ENCODE results near the gene CDV3. TPM values are rescaled to one million over a fixed set of nuclear protein-coding genes. Genes with fewer than 3 reads are reported as not detected.

CDV3 gene
- total and polyA plus RNA-seq, 3 donors from 2014 or later: 104 to 179 (median 135) TPM

DNA sequence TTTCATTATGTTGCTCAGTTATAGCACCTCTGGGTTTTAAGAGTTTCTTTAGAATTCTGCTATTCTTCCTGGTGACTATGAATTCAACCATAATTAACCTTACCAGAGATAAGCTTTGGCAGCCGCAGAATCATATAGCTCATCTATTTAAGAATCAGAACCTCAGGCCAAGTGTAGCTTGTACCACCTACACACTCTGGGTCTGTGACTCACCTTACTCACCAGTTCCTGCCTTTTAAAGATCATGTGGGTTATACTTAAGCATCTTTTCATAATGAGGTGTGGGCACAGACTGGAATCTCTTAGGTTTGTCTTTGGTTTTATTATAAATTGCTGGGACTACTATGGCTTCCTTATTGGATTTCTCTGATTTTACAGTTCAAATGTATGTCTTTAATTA is 21.9 kb downstream of the CDV3 start:
- H3K27ac ChIP-seq: no peak overlapping the region
- no peaks in the 10 kb centered on the region for H3K36me3 ChIP-seq (ENCODE audit: low read depth, missing control alignments)
- no peak overlapping the region for H3K4me3 ChIP-seq
- DNase-seq: no peak
- no peaks in the 10 kb centered on the region for H3K9me3 ChIP-seq
- TF ChIP-seq, protein P1, sequence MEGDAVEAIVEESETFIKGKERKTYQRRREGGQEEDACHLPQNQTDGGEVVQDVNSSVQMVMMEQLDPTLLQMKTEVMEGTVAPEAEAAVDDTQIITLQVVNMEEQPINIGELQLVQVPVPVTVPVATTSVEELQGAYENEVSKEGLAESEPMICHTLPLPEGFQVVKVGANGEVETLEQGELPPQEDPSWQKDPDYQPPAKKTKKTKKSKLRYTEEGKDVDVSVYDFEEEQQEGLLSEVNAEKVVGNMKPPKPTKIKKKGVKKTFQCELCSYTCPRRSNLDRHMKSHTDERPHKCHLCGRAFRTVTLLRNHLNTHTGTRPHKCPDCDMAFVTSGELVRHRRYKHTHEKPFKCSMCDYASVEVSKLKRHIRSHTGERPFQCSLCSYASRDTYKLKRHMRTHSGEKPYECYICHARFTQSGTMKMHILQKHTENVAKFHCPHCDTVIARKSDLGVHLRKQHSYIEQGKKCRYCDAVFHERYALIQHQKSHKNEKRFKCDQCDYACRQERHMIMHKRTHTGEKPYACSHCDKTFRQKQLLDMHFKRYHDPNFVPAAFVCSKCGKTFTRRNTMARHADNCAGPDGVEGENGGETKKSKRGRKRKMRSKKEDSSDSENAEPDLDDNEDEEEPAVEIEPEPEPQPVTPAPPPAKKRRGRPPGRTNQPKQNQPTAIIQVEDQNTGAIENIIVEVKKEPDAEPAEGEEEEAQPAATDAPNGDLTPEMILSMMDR (IDR thresholded peaks at IDR 0.05): no peak
- TF ChIP-seq POLR2A (IDR thresholded peaks at IDR 0.05): no peak
- no peaks in the 10 kb centered on the region for H3K27me3 ChIP-seq
- intact Hi-C loops (cut with DNase I; ENCODE audit: low total_unique reads): no loop called here
- 88 to 91% methylated on average over 1 of the region's 1 CpG for WGBS, 2 donors
- no peaks in the 10 kb centered on the region for H3K4me1 ChIP-seq

DNA sequence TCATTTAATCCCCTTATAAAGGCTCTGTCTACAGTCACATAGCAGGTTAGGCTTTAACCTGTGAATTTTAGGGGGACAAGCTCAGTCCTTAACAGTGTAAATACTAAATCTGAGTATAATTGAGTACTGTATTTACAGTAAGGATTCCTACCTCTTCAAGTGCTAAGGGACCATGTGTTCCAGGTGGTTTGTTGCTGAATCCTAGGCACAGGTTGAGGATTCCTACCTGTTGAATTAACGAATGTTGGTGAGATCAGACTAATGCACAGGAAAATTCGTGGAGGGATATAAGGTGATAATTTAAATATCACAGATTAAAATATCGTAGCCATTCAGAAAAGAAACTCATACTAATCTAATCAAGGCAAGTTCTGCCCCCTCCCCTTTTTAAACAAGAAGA is 24.9 kb downstream of the CDV3 start:
- Histone ChIP-seq H3K9me3 (no peaks in the 10 kb centered on the region), H3K4me3 (no peak overlapping the region), H3K27me3 (no peaks in the 10 kb centered on the region), H3K4me1 (no peaks in the 10 kb centered on the region), H3K27ac (no peak overlapping the region), H3K36me3 (ENCODE audit: low read depth, missing control alignments) (no peaks in the 10 kb centered on the region)
- intact Hi-C loops (cut with DNase I; ENCODE audit: low total_unique reads): no loop called here
- WGBS, 2 donors: 94 to 96% methylated on average over 3 of the region's 3 CpGs
- DNase-seq: no peak
- TF ChIP-seq, protein P1 (IDR thresholded peaks at IDR 0.05): no peak
- TF ChIP-seq POLR2A (IDR thresholded peaks at IDR 0.05): no peak

DNA sequence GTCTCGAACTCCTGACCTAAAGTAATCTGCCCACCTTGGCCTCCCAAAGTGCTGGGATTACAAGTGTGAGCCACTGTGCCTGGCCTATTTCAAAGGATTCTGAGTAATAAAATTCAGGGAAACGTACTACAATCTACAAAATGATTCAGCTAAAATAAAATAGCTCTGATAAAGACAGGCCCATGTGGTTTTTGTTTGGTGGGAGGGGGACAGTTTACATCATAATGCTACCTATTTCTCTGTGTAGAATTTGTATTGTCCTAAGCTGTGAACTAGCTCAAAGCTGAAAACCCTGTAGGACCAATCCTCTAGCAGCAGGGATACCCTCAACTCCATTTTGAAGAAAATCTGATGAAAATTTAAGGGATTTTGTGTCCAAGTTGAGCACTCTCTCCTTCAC is 25.8 kb downstream of the CDV3 start:
- 84 to 85% methylated on average over 2 of the region's 2 CpGs for WGBS, 2 donors
- intact Hi-C loops (cut with DNase I; ENCODE audit: low total_unique reads): no loop called here
- DNase-seq: no peak

DNA sequence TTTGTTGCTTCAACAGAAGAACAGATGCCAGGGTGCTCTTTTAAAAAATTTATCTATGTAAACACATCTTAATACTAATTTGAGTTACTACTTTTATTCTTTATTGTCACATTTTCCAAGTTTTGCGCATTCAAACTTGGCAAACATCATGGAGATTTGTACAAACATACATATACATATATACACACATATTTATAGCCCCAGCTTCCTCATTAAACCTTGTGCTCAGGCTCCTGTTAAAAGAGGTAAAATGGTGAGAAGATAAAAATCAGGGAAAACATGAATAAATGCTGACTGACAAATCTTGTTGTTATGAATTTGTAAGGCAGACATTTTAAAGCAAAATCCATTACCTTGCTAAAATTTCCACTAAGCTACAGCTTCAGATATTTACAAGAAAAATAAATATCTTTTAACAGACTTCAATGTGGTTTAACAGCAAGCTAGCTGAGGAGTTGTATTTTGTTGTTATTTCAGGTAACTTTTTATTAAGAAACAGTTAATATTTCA is 27.1 kb downstream of the CDV3 start:
- no peak for TF ChIP-seq POLR2A (IDR thresholded peaks at IDR 0.05)
- TF ChIP-seq, protein P1 (IDR thresholded peaks at IDR 0.05): no peak
- Histone ChIP-seq H3K4me3 (no peak overlapping the region), H3K27me3 (no peaks in the 10 kb centered on the region), H3K4me1 (no peaks in the 10 kb centered on the region), H3K36me3 (ENCODE audit: low read depth, missing control alignments) (no peaks in the 10 kb centered on the region), H3K9me3 (no peaks in the 10 kb centered on the region), H3K27ac (no peak overlapping the region)
- 94 to 95% methylated on average over 1 of the region's 1 CpG for WGBS, 2 donors
- no peak for DNase-seq
- intact Hi-C loops (cut with DNase I; ENCODE audit: low total_unique reads): no loop called here

More for the DNA sequence above, 25.8 kb downstream of the CDV3 start:
- TF ChIP-seq, protein P1 (IDR thresholded peaks at IDR 0.05): no peak
- TF ChIP-seq POLR2A (IDR thresholded peaks at IDR 0.05): no peak
- no peaks in the 10 kb centered on the region for H3K4me1 ChIP-seq
- no peak overlapping the region for H3K4me3 ChIP-seq
- no peaks in the 10 kb centered on the region for H3K27me3 ChIP-seq
- H3K36me3 ChIP-seq (ENCODE audit: low read depth, missing control alignments): no peaks in the 10 kb centered on the region
- no peaks in the 10 kb centered on the region for H3K9me3 ChIP-seq
- H3K27ac ChIP-seq: no peak overlapping the region

DNA sequence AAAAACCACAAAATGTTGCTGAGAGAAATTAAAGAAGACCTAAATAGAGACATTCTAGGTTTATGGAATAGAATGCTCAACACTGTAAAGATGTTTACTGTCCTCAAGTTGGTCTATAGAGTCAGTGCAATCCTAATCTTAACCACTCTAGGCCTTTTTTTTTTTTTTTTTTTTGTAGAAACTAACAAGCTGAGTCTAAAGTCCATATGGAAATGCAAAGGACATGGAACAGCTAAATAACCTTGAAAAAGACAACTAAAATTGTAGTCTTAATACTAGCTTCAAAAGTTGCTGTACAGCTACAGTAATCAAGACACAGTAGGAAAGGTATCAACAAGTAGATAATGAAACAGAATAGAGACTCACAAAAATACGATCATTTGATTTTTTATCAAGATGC is 32.9 kb downstream of the CDV3 start:
- TF ChIP-seq, protein P1 (IDR thresholded peaks at IDR 0.05): no peak
- no peak overlapping the region for H3K4me3 ChIP-seq
- H3K27me3 ChIP-seq: no peaks in the 10 kb centered on the region
- no peaks in the 10 kb centered on the region for H3K36me3 ChIP-seq (ENCODE audit: low read depth, missing control alignments)
- H3K4me1 ChIP-seq: no peaks in the 10 kb centered on the region
- H3K27ac ChIP-seq: no peak overlapping the region
- intact Hi-C loops (cut with DNase I; ENCODE audit: low total_unique reads): no loop called here
- no peak for DNase-seq
- H3K9me3 ChIP-seq: no peaks in the 10 kb centered on the region
- WGBS, 2 donors: 85 to 94% methylated on average over 1 of the region's 1 CpG
